Erythroblast (primary cell): Measurements from ENCODE around the gene TENT5C.

ENCODE experiments used
- DNase-seq, 2 experiments: peaks; one replicate each; lab custom pipeline; 2025; lab: John Stamatoyannopoulos, UW
- GATA1 ChIP-seq: IDR thresholded peaks from 2 replicates; pipeline ENCODE4 v1.6.1; 2011; ENCODE audit warnings: low read depth, mild to moderate bottlenecking, control low read depth, low read length, moderate library complexity
- POLR2A ChIP-seq: IDR thresholded peaks from 2 replicates; pipeline ENCODE4 v1.6.1; 2011; ENCODE audit warnings: mild to moderate bottlenecking, low read length

The TENT5C gene

GRCh38 chr1:117659550-117660270, 53.9 kb downstream of the TENT5C start:
- peak; percentile 95 to 97 for DNase-seq
- TF ChIP-seq GATA1 (peak; percentile 31), POLR2A (peak; percentile 55)

- peak; percentile 75 to 81 for DNase-seq
- TF ChIP-seq GATA1, result no peak
- TF ChIP-seq POLR2A, result no peak
These were observed 54.6 kb downstream of the TENT5C start for GRCh38 chr1:117660271-117660965.

DNA sequence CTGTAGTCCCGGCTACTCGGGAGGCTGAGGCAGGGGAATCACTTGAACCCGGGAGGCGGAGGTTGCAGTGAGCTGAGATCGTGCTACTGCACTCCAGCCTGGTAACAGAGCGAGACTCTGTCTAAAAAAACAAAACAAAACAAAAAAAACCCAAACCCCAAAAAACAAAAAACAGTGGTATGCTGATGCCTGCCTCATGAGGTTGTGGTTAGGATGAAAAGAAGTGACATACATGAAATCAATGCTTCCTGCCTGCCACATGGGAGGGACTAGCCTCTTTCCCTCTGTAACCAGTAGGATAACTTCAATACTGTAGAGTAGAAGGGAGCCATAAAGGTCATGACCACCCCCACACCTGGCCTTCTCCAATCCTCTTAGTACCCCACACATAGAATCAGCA, 55.2 kb downstream of the TENT5C start:
- no peak for TF ChIP-seq POLR2A
- no peak for TF ChIP-seq GATA1

DNA sequence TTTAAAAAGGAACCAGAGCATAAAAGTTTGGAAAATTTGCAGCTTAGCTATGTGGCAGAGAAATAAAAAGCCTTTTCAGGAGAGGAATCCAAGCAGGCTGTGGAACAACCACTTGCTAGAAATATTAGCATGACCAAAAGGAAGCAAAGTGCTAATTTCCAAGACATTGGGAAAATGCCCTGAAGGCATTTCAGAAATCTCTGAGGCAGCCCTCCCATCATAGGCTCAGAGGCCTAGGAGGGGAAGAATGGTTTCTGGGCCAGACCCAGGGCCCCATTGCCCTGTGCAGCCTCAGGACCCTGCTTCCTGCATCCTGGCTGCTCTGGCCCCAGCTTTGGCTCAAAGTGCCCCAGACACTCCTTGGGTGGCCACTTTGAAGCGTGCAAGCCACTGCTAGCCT, 56.8 kb downstream of the TENT5C start:
- no peak for TF ChIP-seq GATA1
- no peak for TF ChIP-seq POLR2A
- DNase-seq, result no peak

More for the DNA sequence above, 55.2 kb downstream of the TENT5C start:
- no peak for DNase-seq

GRCh38 chr1:117663156-117663902, 57.5 kb downstream of the TENT5C start:
- TF ChIP-seq GATA1 (no peak), POLR2A (no peak)
- no peak for DNase-seq

DNA sequence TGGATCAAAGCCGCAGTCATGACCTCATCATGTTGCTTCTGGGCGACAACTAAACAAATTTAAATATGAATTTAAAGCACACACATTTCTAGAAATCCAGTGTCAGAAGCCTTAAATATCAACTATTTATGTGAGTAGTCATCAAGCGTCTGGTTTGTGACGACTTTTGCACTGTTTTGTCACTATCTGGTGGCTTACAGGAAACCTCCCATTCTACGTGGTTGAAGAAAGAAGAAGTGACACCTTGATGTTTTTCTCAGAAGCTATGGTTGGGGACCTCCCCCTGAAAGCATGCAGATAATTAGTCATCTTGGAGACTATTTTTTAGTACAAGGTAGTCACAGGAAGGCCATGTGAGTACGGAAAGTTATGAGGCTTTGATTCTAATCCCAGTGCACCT, 58.5 kb downstream of the TENT5C start:
- TF ChIP-seq GATA1 (no peak), POLR2A (no peak)
- DNase-seq, result no peak

DNA sequence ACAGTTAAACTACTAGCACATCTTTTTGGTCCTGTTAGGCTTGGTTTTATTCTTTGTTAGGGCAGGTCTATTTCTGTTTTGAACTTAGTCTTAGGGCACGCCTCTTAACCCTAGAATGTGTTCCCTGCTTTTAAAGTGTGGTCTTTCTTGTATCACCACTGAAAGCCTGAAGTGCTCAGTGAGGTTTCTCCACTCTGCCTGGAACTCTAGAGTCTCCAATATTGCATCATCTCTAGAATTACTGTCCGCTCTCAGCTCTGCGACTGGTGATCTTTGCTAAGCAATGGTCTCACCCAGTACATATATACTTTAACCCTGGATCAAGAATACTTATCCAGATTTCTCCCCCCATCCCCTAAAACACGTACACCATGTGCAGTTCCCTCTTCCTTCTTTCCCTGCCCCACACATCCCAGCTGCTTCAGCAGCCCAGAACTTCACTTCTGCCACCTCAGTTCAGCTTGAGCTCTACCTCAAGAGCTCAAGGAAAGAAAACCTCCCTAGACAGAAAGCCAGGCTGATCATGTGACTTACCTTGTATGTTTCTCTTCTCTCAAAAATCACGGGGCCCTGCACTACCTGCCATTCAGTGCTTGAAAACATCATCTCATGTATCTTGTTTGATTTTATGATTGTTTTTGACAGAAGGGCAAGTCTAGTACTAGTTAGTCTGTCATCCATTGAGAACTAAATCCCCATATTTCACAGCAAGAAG, 59.9 kb downstream of the TENT5C start:
- no peak for TF ChIP-seq POLR2A
- TF ChIP-seq GATA1, result no peak
- no peak for DNase-seq

DNA sequence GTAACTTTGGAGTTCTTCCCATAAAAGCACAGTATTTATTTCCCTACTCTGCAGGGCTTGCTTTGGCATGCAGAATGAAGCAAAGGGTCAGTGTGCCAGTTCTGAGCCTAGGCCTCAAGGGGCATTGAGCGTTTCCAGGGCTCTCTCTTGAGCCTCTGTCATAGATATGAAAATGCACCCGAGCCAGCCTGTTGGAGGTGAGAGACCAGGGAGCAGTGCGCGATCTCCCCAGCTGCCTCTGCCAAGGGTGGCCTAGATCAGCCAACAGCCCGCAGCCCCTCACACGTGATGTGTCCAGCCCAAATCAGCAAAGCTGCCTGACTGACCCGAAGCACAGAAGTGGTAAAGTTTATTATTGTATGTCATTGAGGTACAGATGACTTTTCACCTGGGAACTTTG, 63.7 kb downstream of the TENT5C start:
- no peak for TF ChIP-seq POLR2A
- TF ChIP-seq GATA1, result no peak
- no peak for DNase-seq

DNA sequence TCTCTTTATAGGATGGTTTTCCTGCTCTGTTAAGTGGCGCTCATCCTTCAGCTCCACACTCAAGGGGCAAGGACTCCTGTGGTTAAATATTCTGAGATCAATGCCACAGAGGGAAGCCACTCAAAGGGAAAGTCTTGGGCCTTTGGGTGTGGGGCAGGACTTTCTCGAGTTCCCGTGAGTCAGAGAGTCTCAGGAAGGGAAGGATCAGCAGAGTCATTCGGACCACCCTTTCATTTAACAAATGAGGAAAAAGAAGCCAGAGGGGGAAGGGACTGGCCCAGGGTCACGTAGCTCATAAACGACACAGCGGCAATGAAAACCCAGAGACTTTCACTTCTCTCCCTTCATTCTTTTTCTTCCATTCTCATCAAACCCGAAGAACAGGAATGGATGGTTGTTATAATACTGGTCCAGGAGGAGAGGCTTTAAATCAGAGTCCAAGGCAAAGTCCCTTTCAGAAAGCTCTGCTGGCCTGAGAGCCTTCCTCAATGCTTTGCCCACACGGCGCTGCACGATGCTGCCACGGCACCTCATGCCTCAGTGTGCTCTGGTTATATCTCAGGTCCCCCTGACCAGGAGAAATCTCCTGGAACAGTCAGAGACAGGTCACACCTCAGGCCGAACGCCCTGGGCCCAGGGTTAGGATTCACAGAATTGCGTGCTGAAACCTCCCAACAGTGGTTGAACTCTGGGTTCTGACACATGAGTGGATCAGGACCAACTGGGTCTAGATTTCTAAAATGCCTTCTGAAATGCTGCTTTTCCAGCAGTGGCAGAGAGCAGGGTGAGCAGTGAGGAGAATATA, 65.3 kb downstream of the TENT5C start:
- DNase-seq, result no peak
- no peak for TF ChIP-seq POLR2A
- TF ChIP-seq GATA1, result no peak

DNA sequence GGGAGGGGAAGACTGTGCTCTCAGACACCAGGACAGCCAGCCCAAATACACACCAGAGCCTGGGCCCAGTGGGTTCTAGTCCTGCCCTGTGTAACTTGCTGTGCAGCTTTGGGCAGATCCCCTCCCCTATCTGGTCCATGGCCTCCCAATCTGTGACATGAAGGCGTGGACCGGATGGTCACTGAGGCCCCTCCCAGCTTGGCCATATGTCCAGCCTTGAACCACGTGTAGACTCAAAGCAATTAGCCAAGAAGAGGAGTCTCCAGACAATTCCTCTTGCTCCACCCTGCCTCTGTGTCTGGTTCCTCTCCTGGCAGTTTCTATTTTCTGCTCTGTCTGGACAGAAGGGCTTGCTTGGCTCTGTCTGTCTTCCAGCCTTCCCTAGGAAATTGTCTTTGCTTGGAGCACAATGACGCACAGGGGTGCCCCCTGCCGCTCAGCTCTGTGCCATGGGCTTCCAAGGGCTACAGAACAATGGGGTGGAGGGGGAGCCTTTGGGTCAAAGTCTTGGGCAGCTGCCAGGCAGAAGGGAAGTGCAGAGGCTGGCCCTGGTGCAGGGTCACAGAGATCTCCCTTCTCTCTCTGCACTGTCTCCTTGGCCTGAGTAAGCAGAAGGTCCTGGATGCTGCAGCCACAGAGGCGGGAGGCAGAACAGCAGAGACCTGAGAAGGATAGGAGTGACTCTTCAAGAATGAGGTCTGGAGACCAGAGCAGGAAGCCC, 66.1 kb downstream of the TENT5C start:
- DNase-seq, result peak; percentile 63 to 70
- TF ChIP-seq POLR2A, result no peak
- TF ChIP-seq GATA1, result no peak

DNA sequence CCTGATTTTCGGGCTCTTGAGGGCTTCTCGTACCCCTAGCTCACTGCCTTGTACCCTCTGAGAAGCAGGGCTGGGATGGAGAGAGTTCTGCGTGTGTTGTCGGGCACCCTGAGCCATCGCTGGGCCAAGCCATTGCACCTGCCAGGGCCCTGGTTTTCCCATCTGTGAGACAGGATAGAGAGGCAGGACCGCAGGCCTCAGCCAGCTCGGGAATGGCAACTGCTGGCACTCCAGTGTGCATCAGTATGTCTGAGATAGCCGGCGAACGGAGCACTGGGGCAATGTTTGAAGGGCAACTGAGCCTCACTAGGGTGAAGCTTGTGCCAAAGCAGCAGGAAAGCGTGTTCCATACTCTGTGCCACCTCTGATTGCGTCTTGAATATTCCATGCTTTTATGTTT, 66.9 kb downstream of the TENT5C start:
- no peak for DNase-seq
- TF ChIP-seq GATA1, result no peak
- TF ChIP-seq POLR2A, result no peak

GRCh38 chr1:117673405-117673804, 67.6 kb downstream of the TENT5C start:
- no peak for DNase-seq
- TF ChIP-seq POLR2A (no peak), GATA1 (no peak)
